NCI-H2107 treated with DMSO at 0.1 percent for 48 hours (cell line): ENCODE measurements around the gene MPP7.

Source experiments
- DNase-seq: peaks from one replicate; lab custom pipeline; 2025; ENCODE audit not compliant: unreplicated experiment; lab: John Stamatoyannopoulos, UW

The MPP7 gene

GRCh38 chr10:28307267-28307666 is 4.4 kb upstream of the MPP7 start:
- DNase-seq = no peak

GRCh38 chr10:28305553-28305952 is 2.7 kb upstream of the MPP7 start:
- DNase-seq = no peak

- no peak for DNase-seq
Observed at GRCh38 chr10:28304032-28304571, 1.2 kb upstream of the MPP7 start.

- DNase-seq = no peak
Observed at GRCh38 chr10:28302012-28302637, 739 bp downstream of the MPP7 start.

GRCh38 chr10:28300027-28300426 is 2.8 kb downstream of the MPP7 start:
- no peak for DNase-seq

GRCh38 chr10:28298951-28299350 is 3.9 kb downstream of the MPP7 start:
- no peak for DNase-seq

GRCh38 chr10:28296023-28296422 is 6.8 kb downstream of the MPP7 start:
- DNase-seq = no peak

GRCh38 chr10:28295336-28295735 is 7.5 kb downstream of the MPP7 start:
- no peak for DNase-seq

GRCh38 chr10:28294809-28295208 is 8.1 kb downstream of the MPP7 start:
- no peak for DNase-seq

- DNase-seq = no peak
Observed at GRCh38 chr10:28294169-28294532, 8.7 kb downstream of the MPP7 start.

- DNase-seq = no peak
Observed at GRCh38 chr10:28293236-28294168, 9.4 kb downstream of the MPP7 start.

GRCh38 chr10:28291881-28292297 is 11.0 kb downstream of the MPP7 start:
- no peak for DNase-seq

- no peak for DNase-seq
Observed at GRCh38 chr10:28285816-28286215, 17.0 kb downstream of the MPP7 start.

GRCh38 chr10:28284126-28284525 is 18.7 kb downstream of the MPP7 start:
- DNase-seq = no peak

GRCh38 chr10:28283251-28283650 is 19.6 kb downstream of the MPP7 start:
- no peak for DNase-seq

GRCh38 chr10:28282336-28282735 is 20.5 kb downstream of the MPP7 start:
- no peak for DNase-seq

GRCh38 chr10:28281726-28282315 is 21.0 kb downstream of the MPP7 start:
- no peak for DNase-seq

- DNase-seq = no peak
Observed at GRCh38 chr10:28280652-28281051, 22.2 kb downstream of the MPP7 start.

GRCh38 chr10:28279878-28280277 is 23.0 kb downstream of the MPP7 start:
- no peak for DNase-seq

GRCh38 chr10:28278842-28279241 is 24.0 kb downstream of the MPP7 start:
- no peak for DNase-seq

- no peak for DNase-seq
Observed at GRCh38 chr10:28276384-28276783, 26.5 kb downstream of the MPP7 start.

GRCh38 chr10:28274475-28274874 is 28.4 kb downstream of the MPP7 start:
- no peak for DNase-seq
